Measurements from ENCODE around the gene MFSD2A.

DNA sequence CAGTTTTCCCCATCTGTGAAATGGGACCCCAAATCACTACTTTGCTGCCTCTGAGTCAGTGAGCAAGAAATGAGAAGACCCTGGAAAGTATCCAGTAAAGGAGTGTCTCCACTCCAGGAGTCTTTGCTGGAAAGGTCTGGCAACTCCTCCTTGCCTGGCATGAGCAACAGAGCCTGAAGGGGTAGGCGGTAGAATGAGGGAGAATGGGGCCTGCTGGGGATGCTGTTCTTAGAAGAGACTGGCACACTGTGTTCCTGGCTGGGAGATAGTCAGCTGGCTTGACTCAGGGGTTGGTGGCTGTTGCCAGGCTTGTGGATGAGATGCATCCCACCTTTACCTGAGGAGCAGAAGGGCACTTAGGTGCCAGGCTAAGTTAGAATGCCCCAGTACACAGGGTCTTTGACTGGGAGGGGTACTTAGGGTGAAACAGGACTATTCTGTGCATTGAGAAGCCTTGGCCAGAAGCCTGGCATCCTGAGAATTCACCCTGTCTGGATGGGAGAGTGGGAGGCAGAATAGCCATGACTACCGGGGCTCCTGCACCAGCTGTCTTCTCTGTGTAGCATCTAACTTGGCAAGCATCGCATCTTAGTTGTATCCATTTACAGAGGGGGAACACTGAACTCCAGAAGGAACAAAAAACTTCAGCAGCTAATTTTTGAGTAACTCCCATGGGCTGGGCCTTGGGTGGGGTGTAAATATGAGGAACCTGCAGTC lies 2.5 kb downstream of the MFSD2A start:
- TF ChIP-seq, protein P1, sequence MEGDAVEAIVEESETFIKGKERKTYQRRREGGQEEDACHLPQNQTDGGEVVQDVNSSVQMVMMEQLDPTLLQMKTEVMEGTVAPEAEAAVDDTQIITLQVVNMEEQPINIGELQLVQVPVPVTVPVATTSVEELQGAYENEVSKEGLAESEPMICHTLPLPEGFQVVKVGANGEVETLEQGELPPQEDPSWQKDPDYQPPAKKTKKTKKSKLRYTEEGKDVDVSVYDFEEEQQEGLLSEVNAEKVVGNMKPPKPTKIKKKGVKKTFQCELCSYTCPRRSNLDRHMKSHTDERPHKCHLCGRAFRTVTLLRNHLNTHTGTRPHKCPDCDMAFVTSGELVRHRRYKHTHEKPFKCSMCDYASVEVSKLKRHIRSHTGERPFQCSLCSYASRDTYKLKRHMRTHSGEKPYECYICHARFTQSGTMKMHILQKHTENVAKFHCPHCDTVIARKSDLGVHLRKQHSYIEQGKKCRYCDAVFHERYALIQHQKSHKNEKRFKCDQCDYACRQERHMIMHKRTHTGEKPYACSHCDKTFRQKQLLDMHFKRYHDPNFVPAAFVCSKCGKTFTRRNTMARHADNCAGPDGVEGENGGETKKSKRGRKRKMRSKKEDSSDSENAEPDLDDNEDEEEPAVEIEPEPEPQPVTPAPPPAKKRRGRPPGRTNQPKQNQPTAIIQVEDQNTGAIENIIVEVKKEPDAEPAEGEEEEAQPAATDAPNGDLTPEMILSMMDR (IDR thresholded peaks at IDR 0.05): no peak
- no peak for TF ChIP-seq POLR2A (IDR thresholded peaks at IDR 0.05)

All from Peyer's patch (tissue), 4 donors.